TTC549 (cell line): Measurements from ENCODE around the gene GATD1.

Source experiments
- FAIRE-seq: peaks from 2 replicates; lab custom pipeline; 2012; peaks lifted over from hg19 to GRCh38; lab: Jason Lieb, UNC

The GATD1 gene

GRCh38 chr11:777288-778255, at the start of gene GATD1:
GATD1 (minus strand) TSS chr11:777487; CDS start chr11:777462, 25 bp downstream.
- FAIRE-seq: no peak

GRCh38 chr11:826836-827145, 49.5 kb upstream of the GATD1 start:
- FAIRE-seq: no peak

- FAIRE-seq: no peak
Observed at GRCh38 chr11:826227-826621, 48.9 kb upstream of the GATD1 start.

- FAIRE-seq: no peak
Observed at GRCh38 chr11:825366-826226, 48.3 kb upstream of the GATD1 start.

GRCh38 chr11:824942-825341, 47.7 kb upstream of the GATD1 start:
- no peak for FAIRE-seq

GRCh38 chr11:824292-824880, 47.1 kb upstream of the GATD1 start:
- no peak for FAIRE-seq

GRCh38 chr11:823441-824291, 46.4 kb upstream of the GATD1 start:
- FAIRE-seq: no peak

- no peak for FAIRE-seq
Observed at GRCh38 chr11:821512-822371, 44.5 kb upstream of the GATD1 start.

- no peak for FAIRE-seq
Observed at GRCh38 chr11:820655-821511, 43.6 kb upstream of the GATD1 start.

- FAIRE-seq: no peak
Observed at GRCh38 chr11:819943-820649, 42.8 kb upstream of the GATD1 start.

- no peak for FAIRE-seq
Observed at GRCh38 chr11:819129-819931, 42.0 kb upstream of the GATD1 start.

GRCh38 chr11:818396-819128, 41.3 kb upstream of the GATD1 start, which contains the start of gene PNPLA2:
PNPLA2 (plus strand) TSS chr11:818914; CDS start chr11:819719, 805 bp downstream.
- no peak for FAIRE-seq

- no peak for FAIRE-seq
Observed at GRCh38 chr11:816433-816779, 39.1 kb upstream of the GATD1 start.

GRCh38 chr11:815675-816432, 38.6 kb upstream of the GATD1 start:
- FAIRE-seq: no peak

- no peak for FAIRE-seq
Observed at GRCh38 chr11:813456-814096, 36.3 kb upstream of the GATD1 start.

GRCh38 chr11:813072-813455, 35.8 kb upstream of the GATD1 start:
- no peak for FAIRE-seq
